HG02943 (cell line): Measurements from ENCODE around the gene GNAQ.

Experiments
- ATAC-seq: cut with Tn5 transposase; IDR thresholded peaks from one replicate; pipeline ENCODE4 v1.9.1; 2021; ENCODE audit warnings: mild to moderate bottlenecking, low read depth, moderate library complexity; ENCODE audit not compliant: unreplicated experiment

GNAQ gene

GRCh38 chr9:78032730-78033457, 1.3 kb upstream of the GNAQ start:
- ATAC-seq = no peak

- no peak for ATAC-seq
Observed at GRCh38 chr9:78031893-78032729, 500 bp upstream of the GNAQ start.

GRCh38 chr9:78030553-78031443, 813 bp downstream of the GNAQ start:
- no peak for ATAC-seq

- no peak for ATAC-seq
Observed at GRCh38 chr9:78030296-78030552, 1.4 kb downstream of the GNAQ start.

GRCh38 chr9:78029551-78030295, 1.9 kb downstream of the GNAQ start:
- no peak for ATAC-seq

- no peak for ATAC-seq
Observed at GRCh38 chr9:78028926-78029325, 2.7 kb downstream of the GNAQ start.

GRCh38 chr9:78026947-78027346, 4.7 kb downstream of the GNAQ start:
- ATAC-seq = no peak

- ATAC-seq = no peak
Observed at GRCh38 chr9:78026416-78026815, 5.2 kb downstream of the GNAQ start.

- ATAC-seq = no peak
Observed at GRCh38 chr9:78025186-78025585, 6.4 kb downstream of the GNAQ start.

GRCh38 chr9:78023003-78023741, 8.4 kb downstream of the GNAQ start:
- no peak for ATAC-seq

GRCh38 chr9:78021697-78022096, 9.9 kb downstream of the GNAQ start:
- no peak for ATAC-seq

GRCh38 chr9:78017190-78017693, 14.4 kb downstream of the GNAQ start:
- no peak for ATAC-seq

GRCh38 chr9:78015241-78015640, 16.4 kb downstream of the GNAQ start:
- ATAC-seq = no peak

- ATAC-seq = no peak
Observed at GRCh38 chr9:78014776-78015175, 16.8 kb downstream of the GNAQ start.

GRCh38 chr9:78013934-78014333, 17.7 kb downstream of the GNAQ start:
- no peak for ATAC-seq

GRCh38 chr9:78011049-78011448, 20.6 kb downstream of the GNAQ start:
- ATAC-seq = no peak

GRCh38 chr9:78010445-78010844, 21.2 kb downstream of the GNAQ start:
- ATAC-seq = no peak

- ATAC-seq = no peak
Observed at GRCh38 chr9:78009186-78009585, 22.4 kb downstream of the GNAQ start.

GRCh38 chr9:78006734-78007133, 24.9 kb downstream of the GNAQ start:
- no peak for ATAC-seq
